ENCODE results near the gene GCHFR.

GCHFR gene

DNA sequence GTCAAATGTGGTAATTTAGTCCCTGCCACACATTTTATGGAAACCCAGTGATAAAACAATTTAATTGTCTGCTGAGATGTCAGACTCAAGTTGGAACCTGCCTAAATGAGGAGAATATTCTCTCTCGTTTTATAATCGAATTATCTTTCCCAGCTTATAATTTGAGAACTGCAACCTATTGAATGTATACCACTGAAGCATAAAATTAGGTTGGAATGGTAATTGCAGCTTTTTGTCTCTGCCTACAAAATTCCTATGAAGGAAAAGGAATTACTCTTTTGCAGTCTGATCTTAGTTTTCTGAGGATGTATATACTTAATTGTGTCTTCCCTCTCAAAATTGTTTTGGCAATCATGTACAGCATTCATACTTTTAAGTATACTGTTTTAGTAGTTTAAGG is 39.9 kb upstream of the GCHFR start:
- TF ChIP-seq RAD21 (IDR thresholded peaks at IDR 0.05; ENCODE audit: low read depth) (no peak), CREB1 (IDR thresholded peaks at IDR 0.05; ENCODE audit: low read depth) (no peak), ZBTB7A (IDR thresholded peaks at IDR 0.05; ENCODE audit: low read depth) (no peak), FOXM1 (IDR thresholded peaks at IDR 0.05; ENCODE audit: borderline replicate concordance, low read depth) (no peak), TCF12 (IDR thresholded peaks at IDR 0.05; ENCODE audit: low read depth) (no peak)
- TF ChIP-seq, protein P1, sequence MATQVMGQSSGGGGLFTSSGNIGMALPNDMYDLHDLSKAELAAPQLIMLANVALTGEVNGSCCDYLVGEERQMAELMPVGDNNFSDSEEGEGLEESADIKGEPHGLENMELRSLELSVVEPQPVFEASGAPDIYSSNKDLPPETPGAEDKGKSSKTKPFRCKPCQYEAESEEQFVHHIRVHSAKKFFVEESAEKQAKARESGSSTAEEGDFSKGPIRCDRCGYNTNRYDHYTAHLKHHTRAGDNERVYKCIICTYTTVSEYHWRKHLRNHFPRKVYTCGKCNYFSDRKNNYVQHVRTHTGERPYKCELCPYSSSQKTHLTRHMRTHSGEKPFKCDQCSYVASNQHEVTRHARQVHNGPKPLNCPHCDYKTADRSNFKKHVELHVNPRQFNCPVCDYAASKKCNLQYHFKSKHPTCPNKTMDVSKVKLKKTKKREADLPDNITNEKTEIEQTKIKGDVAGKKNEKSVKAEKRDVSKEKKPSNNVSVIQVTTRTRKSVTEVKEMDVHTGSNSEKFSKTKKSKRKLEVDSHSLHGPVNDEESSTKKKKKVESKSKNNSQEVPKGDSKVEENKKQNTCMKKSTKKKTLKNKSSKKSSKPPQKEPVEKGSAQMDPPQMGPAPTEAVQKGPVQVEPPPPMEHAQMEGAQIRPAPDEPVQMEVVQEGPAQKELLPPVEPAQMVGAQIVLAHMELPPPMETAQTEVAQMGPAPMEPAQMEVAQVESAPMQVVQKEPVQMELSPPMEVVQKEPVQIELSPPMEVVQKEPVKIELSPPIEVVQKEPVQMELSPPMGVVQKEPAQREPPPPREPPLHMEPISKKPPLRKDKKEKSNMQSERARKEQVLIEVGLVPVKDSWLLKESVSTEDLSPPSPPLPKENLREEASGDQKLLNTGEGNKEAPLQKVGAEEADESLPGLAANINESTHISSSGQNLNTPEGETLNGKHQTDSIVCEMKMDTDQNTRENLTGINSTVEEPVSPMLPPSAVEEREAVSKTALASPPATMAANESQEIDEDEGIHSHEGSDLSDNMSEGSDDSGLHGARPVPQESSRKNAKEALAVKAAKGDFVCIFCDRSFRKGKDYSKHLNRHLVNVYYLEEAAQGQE (IDR thresholded peaks at IDR 0.05; ENCODE audit: low read depth), result no peak
- TF ChIP-seq, protein P2, sequence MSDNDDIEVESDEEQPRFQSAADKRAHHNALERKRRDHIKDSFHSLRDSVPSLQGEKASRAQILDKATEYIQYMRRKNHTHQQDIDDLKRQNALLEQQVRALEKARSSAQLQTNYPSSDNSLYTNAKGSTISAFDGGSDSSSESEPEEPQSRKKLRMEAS (IDR thresholded peaks at IDR 0.05), result no peak

DNA sequence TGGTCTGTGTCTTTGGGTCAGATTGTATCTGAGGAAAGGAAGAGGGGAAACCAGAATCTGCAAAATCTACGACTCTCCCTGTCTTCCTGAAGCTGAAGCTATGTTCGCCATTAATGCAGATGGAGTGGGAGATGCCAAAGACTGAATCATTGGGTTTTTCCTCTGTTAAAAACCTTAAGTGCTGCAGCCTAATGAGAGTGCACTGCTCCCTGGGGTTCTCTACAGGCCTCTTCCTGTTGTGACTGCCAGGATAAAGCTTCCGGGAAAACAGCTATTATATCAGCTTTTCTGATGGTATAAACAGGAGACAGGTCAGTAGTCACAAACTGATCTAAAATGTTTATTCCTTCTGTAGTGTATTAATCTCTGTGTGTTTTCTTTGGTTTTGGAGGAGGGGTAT is 32.8 kb upstream of the GCHFR start:
- TF ChIP-seq TCF12 (IDR thresholded peaks at IDR 0.05; ENCODE audit: low read depth) (no peak), CREB1 (IDR thresholded peaks at IDR 0.05; ENCODE audit: low read depth) (no peak), RAD21 (IDR thresholded peaks at IDR 0.05; ENCODE audit: low read depth) (no peak)

DNA sequence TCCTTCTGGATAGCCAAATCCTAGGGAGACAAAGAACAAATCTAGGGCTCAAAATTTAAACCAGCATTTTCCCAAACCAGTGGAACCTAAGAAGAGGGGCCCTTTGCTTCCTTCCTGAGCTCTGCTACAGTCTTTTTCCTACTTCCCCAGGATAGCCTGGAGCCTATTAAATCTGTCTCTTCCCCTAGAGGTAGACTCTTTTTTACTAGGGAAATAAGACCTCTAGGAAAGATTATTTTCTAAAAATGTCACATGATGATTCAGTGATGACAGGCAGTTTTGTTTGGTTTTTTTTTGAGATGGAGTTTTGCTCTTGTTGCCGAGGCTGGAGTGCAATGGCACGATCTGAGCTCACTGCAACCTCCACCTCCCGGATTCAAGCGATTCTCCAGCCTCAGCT is 27.3 kb upstream of the GCHFR start:
- TF ChIP-seq NFIC (IDR thresholded peaks at IDR 0.05) (no peak), TAF1 (IDR thresholded peaks at IDR 0.05; ENCODE audit: low read depth) (no peak), ZBTB7A (IDR thresholded peaks at IDR 0.05; ENCODE audit: low read depth) (no peak), EGR1 (IDR thresholded peaks at IDR 0.05) (no peak), RAD21 (IDR thresholded peaks at IDR 0.05; ENCODE audit: low read depth) (no peak), CREB1 (IDR thresholded peaks at IDR 0.05; ENCODE audit: low read depth) (no peak)
- TF ChIP-seq, protein P1 (IDR thresholded peaks at IDR 0.05; ENCODE audit: low read depth), result no peak

DNA sequence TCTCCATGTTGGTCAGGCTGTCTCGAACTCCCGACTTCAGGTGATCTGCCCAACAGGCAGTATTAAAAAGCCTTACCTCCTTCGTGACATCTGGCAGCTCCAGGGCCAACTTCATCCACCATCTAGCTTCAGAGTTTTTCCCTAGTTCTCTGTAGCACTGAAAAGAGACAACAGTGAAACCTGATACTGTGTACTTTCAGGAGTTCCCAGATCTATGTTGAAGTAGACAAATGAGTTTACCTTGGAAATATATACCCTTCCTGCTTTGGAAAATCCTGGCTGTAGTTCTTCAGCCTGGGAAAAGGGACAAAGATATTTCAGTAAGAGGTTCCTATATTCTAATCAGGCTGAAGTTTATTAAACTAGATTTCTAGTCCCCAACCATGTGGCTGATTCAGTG is 26.8 kb upstream of the GCHFR start:
- TF ChIP-seq EGR1 (IDR thresholded peaks at IDR 0.05) (no peak), CEBPB (IDR thresholded peaks at IDR 0.05) (no peak), YY1 (IDR thresholded peaks at IDR 0.05; ENCODE audit: low read depth) (no peak), EP300 (IDR thresholded peaks at IDR 0.05; ENCODE audit: borderline replicate concordance) (no peak), NFIC (IDR thresholded peaks at IDR 0.05) (no peak), TEAD4 (IDR thresholded peaks at IDR 0.05) (no peak), RAD21 (IDR thresholded peaks at IDR 0.05; ENCODE audit: low read depth) (no peak)
- TF ChIP-seq, protein P2 (IDR thresholded peaks at IDR 0.05), result no peak
- TF ChIP-seq, protein P3, sequence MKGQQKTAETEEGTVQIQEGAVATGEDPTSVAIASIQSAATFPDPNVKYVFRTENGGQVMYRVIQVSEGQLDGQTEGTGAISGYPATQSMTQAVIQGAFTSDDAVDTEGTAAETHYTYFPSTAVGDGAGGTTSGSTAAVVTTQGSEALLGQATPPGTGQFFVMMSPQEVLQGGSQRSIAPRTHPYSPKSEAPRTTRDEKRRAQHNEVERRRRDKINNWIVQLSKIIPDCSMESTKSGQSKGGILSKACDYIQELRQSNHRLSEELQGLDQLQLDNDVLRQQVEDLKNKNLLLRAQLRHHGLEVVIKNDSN (IDR thresholded peaks at IDR 0.05), result no peak
- TF ChIP-seq, protein P1 (IDR thresholded peaks at IDR 0.05; ENCODE audit: low read depth), result no peak

DNA sequence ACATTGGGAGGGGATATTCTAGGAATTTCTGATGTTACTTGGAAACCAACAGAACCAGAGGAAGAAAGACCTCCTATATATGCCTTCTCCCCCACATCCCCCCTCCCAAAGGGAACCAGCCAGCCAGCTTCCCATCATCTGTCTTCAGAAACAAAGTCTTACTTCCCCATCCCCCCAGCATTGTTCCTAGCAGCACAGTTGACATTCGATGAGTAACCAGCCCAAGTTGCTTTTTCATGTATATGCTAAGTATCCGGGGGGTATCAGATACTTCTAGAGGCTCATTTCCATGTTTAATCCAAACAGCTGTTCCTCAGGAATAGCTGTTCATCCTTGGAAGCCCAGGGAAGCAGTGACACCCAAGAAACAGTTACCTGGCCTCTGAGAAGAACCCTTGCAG is 24.8 kb upstream of the GCHFR start:
- TF ChIP-seq EGR1 (IDR thresholded peaks at IDR 0.05) (no peak), TEAD4 (IDR thresholded peaks at IDR 0.05) (no peak), CREB1 (IDR thresholded peaks at IDR 0.05; ENCODE audit: low read depth) (no peak), TAF1 (IDR thresholded peaks at IDR 0.05; ENCODE audit: low read depth) (no peak), RAD21 (IDR thresholded peaks at IDR 0.05; ENCODE audit: low read depth) (no peak), FOXM1 (IDR thresholded peaks at IDR 0.05; ENCODE audit: borderline replicate concordance, low read depth) (no peak), NFIC (IDR thresholded peaks at IDR 0.05) (no peak), EP300 (IDR thresholded peaks at IDR 0.05; ENCODE audit: borderline replicate concordance) (no peak), YY1 (IDR thresholded peaks at IDR 0.05; ENCODE audit: low read depth) (no peak), TCF12 (IDR thresholded peaks at IDR 0.05; ENCODE audit: low read depth) (no peak), CEBPB (IDR thresholded peaks at IDR 0.05) (no peak), ZBTB7A (IDR thresholded peaks at IDR 0.05; ENCODE audit: low read depth) (no peak)
- TF ChIP-seq, protein P3 (IDR thresholded peaks at IDR 0.05), result no peak
- TF ChIP-seq, protein P1 (IDR thresholded peaks at IDR 0.05; ENCODE audit: low read depth), result no peak
- TF ChIP-seq, protein P2 (IDR thresholded peaks at IDR 0.05), result no peak
